HG02973 (cell line): ENCODE data around the gene SEPTIN3.
A peak's percentile ranks its signal among the peaks of the same experiment; 100 is the strongest.

Source experiments
- ATAC-seq: cut with Tn5 transposase; IDR thresholded peaks from one replicate; pipeline ENCODE4 v1.9.1; 2021; ENCODE audit warnings: moderate library complexity; ENCODE audit not compliant: unreplicated experiment

SEPTIN3 gene

DNA sequence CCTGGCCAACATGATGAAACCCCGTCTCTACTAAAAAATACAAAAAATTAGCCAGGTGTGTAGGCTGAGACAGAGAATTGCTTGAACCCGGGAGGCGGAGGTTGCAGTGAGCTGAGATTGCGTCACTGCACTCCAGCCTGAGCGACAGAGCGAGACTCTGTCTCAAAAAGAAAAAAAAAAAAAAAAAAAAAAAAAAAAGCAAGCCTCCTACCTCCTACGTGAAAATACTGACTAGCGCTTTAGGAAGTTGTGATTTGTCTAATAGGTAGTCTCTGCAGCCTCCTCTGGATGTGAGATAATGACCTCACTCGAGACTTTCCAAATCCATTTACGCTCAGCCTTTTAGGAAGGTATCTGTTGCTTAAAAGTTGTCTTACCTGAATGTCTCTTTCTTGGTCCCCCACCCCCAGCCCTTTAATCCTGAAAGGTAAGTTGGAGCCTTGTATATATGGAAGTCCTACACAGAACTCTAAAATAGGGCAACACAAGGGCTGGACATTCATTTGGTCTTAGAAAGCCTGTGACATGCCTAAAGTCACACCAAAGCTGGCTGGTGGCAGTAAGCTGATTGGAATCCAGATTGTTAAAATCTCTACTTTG is 5.5 kb downstream of the SEPTIN3 start:
- ATAC-seq = no peak

DNA sequence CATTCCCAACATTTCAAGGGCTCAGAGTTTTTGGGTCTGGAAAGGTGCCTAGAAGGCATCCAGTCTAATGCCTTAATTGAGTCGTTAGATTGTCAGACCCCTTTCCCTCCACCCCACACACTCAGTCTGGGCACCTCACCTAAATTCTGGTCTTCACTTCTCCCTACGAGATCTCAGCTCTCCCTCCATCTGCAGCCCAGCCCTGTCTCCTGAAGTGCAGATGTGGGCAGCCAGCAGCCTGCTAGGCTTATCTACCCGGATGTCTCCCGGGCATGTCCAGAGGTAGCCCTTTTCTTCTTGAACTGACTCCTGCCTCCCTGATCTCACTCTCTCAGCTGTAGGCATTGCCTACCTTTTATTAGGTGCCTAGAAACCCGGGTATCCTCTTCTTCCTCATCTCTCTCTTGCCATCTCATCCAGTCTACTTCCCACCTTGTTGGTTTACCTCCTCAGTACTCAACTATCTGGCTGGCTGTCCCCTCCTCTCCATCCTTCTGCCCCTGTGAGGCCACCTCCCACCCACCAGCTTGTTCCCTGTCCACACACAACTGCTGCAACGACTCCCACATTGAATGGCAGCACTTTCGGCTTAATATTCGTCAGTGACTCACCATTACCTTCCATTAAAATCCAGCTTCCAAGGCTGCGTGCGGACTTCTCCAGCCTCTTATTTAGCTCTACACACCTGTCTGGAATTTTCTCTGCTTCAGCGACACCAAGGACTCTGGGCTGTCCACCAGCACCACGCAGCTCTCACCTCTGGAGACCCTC is 6.2 kb downstream of the SEPTIN3 start:
- ATAC-seq = no peak

DNA sequence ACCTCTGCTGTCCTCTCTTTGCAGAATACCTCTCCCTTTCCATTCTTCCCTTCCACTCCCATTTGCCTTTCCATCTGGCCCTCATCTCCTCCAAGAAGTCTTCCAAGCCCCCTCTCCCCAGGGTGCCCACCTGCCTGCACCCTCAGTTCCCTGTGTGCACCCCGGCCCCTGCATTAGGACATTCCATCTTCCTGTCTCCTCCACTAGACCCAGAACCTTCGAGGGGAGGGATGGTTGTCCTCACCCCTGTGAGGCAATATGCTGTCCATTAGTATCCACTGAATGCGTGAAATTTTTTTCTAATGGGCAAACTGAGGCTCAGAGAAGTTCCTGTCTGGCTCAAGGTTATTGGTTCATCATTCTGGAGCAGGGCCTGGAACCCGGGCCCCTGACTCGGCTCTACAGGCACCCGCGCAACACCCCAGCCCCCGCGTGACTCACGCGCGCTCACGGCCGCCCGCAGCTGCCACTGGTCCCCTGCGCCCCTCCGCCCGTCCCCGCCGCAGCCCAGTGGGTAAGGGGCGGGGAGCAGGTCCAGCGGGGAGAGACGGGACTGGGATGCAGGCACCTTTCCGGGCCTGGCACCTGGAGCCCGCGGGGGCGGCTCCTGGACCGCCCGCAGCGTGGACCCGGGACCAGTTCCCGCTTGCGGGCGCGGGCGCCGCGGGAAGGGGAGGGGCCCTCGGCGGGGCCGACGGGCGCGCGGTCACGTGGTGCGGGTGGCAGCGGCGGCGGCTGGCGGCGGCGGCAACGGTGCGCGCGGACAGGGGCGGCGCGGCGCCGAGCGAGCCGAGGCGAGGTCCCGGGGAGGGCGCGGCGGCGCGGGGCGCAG is 7.0 kb downstream of the SEPTIN3 start:
- no peak for ATAC-seq

DNA sequence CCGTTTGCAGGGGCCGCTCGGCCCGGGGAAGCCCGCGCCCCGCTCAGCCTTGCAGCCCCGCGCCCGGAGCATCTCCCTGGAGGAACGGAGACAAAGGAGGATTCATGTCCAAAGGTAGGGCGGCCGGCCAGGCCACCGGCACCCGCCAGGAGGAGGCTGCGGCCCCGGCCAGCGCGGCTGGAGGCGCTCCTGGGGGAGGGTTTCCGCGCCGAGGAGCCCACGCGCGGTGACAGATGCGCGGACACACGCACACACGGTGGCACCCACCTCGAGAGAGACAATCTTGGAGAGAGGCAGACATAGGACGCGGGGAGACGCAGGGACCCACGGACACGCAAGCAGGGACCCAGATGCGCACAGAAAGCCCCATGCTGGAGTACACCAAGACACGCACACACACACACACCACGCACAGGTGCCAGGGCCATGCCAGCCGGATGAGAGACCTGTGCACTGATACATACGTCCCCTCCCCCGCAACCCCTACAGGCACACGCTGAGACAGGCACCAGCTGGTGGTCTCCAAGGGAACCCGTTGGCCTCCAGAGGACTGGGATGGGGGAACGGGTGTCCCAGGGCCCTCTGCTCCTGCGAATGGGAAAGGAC is 7.8 kb downstream of the SEPTIN3 start:
- ATAC-seq = no peak

DNA sequence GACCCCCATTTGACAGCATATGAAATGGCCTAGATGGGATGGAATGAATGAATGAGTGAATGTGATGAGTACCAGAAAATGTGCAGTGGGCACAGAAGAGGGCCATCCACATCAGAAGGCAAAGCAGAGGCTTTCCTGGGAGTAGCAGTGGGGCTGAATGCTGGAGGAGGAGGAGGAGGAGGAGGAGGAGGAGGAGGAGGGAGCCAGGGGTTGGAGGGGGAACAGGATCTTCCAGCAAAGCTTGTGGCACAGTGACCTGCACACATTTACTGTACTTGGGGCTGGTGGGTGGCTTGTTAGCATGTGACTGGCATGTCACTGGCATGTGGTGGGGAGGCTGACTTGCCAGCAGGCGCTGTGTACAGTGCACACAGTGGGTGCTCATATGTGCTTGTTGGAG is 9.5 kb downstream of the SEPTIN3 start:
- no peak for ATAC-seq

DNA sequence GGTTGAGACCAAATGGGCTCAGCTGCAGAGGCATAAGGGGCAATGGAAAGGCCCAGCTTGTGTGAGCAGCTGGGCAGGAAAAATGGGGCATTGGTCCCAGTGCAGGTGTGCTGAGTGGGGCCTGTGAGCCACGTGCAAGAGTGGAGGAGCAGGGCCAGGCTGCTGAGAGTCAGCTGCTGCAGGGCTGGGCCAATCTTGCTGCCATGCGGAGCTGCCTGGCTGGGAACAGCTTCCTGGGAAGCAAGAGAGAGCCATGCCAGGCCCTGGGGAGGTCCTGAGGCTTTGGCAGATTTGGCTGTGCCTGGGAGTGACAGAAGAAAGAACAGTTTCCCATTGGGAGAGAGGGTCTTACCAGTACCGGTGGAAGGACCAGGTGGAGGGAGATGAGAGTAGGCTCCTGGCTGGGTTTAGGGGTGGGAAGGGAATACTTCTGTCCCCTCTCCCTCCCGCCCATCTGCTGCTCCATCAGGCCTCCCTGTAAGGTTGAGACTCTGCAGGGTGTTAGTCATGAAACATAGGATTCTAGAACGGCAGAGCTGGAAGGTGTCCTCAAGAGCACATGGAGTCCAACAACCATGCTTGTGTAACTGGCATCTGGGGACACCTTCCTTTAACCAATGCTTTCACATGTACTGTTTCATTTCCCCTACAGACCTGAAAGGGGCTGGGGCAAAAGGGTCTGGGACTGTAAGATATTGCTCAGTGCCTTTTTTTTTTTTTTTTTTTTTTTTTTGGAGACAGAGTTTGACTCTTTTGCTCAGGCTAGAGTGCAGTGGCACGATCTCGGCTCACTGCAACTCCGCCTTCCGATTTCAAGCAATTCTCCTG is 10.4 kb downstream of the SEPTIN3 start:
- ATAC-seq = no peak

DNA sequence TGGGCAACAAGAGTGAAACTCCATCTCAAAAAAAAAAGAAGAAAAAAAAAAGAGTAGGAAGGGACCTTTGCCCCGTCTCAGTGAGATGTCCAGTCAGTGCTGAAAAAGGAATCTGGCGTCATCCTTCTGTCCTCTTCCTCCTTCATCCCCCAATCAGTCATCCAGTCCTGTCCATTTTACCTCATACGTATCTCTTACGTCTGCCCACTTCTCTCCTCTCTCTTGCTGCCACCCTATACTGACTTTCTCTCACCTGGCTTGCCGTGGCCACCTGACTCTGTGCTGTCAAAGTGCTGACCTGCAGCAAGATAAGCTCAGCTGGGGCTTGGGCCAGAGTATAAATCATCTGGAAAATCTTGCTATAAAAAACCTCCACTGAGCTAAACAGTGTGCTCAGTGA is 13.6 kb downstream of the SEPTIN3 start:
- no peak for ATAC-seq

DNA sequence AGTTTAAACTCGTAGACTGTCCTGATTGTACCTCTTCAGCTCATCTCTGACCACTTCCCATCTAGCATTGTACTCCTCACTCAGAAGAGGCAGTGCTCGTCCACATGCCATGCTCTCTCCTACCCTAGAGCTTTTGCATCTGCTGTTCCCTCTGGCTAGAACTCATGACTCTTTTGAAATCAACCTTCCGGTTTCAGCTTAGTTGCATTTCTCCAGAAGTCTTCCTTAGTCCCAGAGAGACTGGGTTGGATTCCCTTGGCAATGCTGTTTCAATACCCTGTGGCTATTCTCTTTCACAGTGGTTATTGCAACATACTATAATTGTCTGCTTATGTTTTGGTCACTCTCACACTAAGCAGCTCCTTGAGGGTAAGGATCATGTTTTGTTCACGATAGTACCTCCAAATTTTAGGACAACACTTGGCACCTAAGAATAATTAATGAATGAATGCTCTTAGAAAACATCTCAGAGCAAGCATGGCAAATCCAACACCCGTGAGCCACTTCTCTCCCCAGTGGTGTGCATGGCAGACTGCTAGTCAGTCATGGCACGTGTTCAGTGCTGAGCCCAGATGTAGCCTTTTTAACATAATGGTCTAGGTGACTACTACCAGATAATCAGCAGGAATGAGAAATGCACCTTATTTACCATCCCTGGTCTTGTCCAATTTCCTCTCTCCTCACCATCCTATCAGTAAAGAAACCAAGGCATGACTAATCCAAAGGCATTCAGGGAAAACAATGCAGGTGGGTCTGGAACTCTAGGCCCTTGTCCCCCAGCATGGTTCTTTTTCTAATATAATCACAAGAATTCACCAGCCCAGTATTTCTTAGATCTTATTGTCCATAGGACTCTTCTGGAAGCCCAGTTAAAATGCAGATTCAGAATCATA is 14.5 kb downstream of the SEPTIN3 start:
- no peak for ATAC-seq

DNA sequence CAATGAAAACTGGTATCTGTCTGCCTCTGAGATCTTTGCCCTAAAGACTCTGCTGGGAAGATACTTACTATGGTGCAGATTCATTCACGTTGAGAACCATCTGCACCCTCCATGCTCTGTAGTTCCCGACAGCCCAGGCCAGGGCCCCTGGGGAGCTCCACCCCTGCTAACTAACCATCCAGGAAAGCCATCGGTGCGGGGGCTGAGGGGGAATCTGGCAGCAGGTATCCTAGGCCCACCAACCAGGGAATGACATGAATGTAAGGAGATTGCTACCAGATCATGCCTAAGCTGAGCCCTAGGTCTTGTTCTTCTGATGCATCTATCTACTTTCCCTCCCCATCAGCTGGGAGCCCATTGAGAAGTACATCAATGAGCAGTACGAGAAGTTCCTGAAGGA is 18.0 kb downstream of the SEPTIN3 start:
- ATAC-seq = no peak

DNA sequence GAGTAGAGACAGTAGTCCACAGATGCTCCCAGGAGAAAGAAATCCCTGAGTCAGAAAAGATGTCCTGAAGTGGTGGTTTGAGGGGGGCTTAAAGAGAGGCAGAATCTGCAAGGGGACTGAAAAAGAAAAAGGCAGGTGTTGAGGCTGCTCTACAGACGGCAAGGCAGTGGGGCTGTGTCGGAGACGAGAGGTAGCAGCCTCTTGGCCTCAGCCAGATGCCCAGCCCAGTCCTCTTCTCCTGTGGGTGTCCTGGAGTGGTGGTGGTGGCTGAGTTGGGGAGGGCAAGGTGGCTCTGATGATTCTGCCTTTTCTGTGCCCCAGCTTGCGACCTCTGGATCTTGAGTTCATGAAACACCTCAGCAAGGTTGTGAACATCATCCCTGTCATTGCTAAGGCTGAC is 20.0 kb downstream of the SEPTIN3 start:
- no peak for ATAC-seq

DNA sequence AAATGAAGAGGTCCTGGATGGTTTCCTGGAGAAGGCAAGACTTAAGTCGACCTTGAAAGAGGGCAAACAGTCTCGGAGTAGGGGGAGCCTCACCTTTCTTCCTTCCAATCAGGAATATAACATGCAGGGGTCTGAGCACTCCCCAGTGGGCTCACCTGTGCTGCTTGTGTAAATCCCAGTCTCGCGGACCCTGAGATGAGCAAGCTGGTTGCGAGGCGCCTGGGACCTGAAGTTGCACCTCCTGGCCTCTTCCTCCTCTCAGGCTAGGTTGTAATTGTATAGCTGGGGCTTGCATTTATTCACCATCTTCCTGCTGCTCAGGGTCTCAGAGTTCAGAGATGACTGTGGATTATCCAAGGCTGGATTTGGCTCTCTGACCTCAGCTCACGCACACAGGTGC is 21.9 kb downstream of the SEPTIN3 start:
- no peak for ATAC-seq

DNA sequence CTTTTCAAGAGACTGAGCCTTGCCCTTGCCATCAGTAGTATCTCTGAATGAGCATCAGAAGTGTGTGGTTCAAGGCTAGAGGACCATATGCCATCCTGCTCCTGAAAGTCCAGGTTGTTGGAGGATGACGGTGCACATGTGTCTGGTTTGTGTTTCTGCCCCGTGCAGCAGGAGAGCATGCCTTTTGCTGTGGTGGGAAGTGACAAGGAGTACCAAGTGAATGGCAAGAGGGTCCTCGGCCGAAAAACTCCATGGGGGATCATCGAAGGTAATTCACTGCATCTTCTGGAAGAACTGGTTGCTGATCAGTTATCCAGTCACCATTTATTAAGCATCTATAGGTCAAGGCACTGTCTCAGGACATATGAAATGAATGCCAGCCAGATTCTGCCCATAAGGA is 23.3 kb downstream of the SEPTIN3 start:
- ATAC-seq = no peak

DNA sequence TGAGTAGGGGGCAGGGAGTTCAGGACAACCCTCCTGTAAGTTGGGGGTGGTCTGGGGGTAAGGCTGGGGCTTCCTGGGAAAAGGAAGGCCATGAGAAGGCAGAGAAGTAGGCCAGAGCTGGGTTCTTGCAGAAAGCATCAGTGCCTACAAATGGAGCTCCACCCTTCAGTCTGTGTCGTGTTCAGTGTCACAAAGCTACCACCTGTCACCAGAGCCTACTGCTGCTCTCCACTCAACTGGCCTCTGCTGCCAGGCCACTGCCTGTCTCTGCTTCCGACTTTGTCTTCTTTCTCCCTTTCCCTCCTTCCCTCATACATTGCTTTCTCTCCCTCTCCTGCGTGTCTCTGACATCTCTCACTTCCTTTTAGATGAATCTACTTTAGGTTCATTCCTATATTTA is 26.0 kb downstream of the SEPTIN3 start:
- ATAC-seq = no peak

DNA sequence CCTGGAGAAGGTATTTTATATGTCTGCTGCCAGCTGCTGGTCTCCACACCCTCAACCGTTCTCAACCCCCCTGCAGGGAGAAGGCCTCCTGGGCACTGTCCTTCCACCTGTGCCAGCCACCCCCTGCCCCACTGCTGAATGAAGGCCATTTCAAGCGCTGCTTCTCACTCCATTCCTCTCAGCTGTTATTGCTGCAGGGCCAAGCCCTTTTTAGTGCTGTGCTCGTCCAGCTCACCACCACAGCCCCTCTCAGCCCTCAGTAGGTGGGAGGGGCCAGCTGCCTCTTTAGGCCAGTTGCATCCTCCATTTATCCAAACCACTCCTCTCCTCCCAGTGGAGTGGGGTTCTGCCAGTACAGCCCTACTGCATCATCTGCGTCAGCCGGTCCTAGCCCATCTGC is 27.6 kb downstream of the SEPTIN3 start:
- ATAC-seq = no peak

DNA sequence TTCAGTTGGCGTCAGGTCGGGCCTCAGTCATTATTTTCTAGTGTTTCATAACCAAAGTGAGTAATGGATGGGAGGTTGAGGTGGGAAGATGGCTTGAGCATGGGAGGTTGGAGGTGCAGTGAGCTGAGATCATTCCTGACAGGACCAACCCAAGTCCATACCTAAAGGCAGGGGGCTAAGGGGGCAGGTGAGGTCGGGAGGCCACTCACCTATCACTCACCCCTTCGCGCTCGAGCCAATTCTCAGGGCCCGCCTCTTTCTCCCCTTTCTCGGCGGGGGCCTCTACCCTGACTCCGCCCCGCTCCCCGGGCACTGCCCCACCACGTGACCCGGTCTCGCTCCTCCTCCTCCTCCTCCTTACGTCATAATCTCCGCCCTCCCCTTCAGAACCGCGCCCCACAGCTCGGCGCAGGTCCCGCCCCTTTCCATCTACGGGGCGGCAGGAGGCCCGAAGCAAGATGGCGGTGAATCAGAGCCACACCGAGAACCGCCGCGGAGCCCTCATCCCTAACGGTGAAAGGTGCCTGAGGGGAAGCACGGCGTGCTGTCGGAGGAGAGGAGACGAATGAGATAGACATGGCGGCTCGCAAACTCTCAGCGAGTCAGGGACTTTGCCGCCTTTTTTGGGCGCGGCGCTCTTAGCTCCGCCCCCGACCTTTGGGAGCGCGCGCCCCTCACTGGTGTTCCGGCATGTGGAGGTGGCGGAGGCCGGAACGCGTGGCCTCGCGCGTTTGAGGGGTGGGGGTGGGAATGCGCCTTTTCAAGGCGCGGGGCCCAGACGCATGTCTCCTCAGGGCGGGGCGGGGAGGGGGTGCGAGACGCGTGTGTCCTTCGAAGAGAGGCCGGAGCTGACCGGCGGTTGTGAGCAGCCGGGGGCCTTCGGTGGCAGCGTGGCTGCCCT is 29.4 kb downstream of the SEPTIN3 start, which contains the start of gene WBP2NL:
Gene WBP2NL (plus strand): TSS at position 428 of the 901 bp plus-strand sequence. CDS start 31 bp downstream, at position 459.
- ATAC-seq = peak; percentile 87

DNA sequence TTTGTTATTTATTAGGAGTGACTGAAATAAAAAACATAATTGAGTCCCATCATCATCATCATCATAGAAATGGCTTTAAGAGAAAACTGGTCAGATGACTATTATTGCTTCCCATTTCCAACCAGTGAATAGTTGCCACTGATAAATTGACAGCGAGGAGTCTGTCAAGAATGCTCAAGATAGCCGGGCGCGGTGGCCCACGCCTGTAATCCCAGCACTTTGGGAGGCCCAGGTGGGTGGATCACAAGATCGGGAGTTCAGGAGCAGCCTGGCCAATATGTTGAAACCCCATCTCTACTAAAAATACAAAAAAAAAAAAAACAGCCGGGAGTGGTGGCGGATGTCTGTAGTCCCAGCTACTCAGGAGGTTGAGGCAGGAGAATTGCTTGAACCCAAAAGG is 31.2 kb downstream of the SEPTIN3 start:
- no peak for ATAC-seq

DNA sequence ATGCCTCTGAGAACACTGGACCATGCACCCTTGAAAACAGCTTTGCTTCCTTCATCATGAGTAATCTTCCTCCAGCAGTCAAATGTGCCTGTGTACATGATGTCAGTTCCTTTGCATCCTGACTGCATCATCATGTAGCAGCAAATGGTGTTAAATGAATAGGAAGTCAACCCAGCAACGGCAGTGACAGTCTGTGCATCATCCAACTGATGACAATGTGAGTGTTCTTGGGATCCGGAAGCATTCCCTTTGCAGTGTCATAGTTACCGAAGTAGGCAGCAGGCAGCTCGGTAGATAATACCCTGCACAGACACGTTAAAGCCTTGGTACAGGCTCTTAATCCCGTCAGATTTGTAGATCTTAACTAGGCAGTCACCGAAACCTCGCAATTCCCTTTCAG is 31.9 kb downstream of the SEPTIN3 start:
- ATAC-seq = no peak

DNA sequence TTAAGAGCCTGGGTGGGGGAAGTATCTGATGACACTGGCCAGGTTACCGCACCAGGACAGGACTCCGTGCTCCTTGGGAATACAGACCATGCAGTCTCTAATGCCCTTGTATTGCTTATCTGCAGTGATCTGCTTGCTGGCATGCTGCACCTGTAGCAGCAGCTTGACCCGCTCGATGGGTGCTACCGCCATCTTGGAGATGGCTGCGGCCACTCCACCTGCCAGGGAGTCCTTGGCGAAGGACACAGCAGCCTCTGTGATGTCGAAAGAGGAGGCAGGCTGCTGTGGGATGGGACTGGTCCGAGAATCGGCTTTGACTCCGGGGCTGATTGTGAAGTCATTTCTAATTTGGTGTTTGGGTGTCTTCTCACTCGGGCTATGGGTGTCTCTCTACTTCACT is 32.5 kb downstream of the SEPTIN3 start:
- ATAC-seq = no peak

DNA sequence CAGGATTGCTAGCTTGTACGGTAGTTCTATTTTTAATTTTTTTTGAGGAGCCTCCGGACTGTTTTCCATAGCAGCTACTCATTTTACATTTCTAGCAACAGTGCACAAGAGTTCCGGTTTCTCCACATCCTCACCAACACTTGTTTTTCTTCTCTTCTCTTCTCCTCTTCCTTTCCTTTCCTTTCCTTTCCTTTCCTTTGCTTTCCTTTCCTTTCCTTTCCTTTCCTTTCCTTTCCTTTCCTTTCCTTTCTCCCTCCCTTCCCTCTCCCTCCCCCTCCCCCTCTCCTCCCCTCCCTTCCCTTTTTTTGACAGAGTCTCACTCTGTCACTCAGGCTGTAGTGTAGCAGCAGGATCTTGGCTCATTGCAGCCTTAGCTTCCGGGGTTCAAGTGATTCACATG is 38.7 kb downstream of the SEPTIN3 start:
- ATAC-seq = no peak
